GM21381 (cell line): Measurements from ENCODE around the gene PNISR.

Experiments used
- ATAC-seq: cut with Tn5 transposase; IDR thresholded peaks from one replicate; pipeline ENCODE4 v1.9.1; 2021; ENCODE audit warnings: mild to moderate bottlenecking, moderate library complexity; ENCODE audit not compliant: unreplicated experiment

Gene PNISR

DNA sequence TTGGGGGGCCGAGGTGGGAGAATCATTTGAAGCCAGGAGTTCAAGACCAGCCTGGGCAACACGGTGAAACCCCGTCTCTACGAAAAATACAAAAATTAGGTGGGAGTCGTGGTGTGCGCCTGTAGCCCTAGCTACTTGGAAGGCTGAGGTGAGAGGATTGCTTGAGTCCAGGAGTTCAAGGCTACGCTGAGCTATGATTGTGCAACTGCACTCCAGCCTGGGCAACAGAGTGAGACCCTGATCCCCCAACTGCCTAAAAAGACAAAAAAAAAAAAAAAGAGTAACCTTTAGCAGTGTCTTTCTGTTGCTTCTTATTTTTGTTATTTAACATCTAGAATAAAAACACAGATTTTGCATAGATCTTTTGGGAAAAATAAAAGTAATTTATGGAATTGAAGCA lies 18.0 kb downstream of the PNISR start:
- no peak for ATAC-seq

DNA sequence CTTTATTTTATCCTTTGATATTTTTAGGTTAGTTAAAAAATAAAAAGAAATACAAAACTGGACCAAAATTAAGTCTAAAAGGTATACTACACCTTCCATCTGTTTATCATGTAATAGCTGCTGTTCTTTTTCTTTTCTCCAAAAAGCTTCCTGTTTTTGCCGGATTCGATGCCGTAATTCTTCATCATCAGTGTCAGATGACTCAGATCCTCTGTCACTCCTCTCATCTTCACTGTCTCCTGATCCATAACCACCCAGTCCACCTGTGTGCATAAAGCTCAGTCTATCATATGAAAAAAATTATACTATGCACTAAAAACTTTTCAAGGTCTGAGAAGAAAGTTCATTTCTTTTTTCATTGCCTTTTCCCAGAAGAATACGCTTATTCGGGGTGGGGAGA lies 22.7 kb downstream of the PNISR start:
- no peak for ATAC-seq

DNA sequence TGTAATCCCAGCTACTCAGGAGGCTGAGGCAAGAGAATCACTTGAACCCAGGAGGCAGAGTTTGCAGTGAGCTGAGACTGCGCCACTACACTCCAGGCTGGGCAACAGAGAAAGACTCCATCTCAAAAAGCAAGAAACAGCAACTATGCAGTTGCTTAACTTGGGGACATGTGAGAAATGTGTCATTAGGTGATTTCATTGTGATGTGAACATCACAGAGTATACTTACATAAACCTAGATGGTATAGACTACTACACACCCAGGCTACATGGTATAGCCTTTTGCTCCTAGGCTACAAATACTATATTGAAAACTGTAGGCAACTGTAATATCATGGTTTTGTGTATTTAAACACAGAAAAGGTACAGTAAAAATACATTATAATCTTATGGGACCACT lies 27.8 kb downstream of the PNISR start:
- no peak for ATAC-seq

DNA sequence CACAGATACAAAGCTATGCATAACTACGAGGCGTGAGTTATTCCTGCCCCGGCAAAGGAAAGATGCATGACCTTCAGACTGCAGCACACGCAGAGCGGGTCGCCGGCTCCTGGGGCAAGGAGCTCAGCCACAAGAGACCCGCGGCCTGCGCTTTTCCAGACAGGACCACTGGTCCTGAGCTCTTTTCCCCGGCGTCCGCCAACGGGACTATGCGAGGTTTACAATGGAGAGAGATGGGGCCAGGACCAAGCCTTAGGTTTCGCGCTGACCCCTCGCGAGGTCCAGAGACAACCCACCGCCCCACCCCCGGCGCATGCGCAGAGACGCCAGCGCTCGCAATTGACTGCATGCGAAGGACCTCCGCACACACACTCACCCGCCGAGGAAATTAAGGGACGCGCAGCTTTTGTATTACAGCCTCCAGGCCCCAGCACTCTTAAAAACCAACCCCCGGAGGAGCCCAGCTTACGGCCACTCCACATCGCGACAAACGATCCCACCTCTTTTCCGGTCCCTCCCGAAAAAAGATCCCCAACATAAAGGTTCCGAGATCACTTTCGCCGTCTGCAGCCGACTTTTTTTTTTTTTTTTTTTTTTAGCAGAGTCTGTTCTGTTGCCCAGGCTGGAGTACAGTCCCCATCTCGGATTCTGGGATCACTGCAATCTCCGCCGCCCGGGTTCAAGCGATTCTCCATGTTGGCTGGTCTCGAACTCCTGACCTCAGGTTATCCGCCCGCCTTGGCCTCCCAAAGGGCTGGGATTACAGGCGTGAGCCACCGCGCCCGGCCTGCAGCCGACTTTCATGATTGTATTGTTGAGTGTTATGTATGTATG lies 31.2 kb downstream of the PNISR start, which contains the start of gene COQ3:
Gene COQ3, minus strand, starts transcription at position 498 of the 834 bp plus-strand sequence. Its CDS starts 16 bp downstream, at position 482.
- peak; percentile 73 for ATAC-seq

DNA sequence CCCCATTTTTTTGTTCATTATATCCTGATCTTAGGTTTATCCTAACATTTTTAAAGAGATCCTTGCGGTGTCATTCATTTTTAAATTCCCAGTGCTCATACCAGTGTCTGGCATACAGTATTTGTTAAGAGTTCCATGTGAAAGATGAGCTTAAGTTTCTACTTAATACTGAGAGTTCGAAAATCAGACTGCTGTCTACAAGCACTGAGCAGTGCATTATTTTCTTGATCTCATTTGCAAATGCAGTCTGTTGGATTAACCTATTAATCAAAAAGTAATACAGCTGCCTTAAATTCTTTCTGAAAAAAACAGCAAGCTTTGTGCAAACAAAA lies 31.8 kb downstream of the PNISR start:
- peak; percentile 14 for ATAC-seq

DNA sequence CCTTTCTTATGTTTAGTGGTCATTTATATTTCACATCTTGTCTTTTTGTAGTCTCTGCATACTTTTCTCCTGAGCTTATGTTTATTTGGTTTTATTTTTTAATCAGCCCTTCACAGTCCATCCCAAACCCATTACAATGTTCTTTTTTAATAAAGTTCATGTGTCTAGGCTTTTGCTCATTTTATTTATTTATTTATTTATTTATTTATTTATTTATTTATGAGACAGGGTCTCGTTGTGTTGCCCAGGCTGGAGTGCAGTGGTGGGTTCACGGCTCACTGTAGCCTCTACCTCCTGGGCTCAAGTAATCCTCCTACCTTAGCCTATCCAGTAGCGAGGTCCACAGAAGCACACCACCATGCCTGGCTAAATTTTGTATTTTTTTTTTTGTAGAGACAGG lies 34.2 kb downstream of the PNISR start:
- ATAC-seq: no peak

DNA sequence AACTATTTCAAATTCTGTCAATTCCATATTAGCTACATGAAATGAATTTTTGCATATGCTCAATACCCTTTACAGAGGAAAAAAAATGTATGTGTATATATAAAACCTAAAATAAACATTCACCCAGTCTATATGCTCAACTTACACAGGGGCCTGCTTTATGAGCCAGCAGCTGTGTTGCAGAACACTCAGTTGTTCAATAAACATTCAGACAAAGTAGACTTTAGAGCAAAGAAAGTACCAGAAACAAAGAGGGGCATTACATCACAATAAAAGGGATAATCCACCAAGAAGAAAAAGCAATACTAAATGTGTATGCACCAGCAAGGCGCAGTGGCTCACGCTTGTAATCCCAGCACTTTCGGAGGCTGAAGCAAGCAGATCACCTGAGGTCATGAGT lies 40.6 kb downstream of the PNISR start:
- ATAC-seq: no peak

DNA sequence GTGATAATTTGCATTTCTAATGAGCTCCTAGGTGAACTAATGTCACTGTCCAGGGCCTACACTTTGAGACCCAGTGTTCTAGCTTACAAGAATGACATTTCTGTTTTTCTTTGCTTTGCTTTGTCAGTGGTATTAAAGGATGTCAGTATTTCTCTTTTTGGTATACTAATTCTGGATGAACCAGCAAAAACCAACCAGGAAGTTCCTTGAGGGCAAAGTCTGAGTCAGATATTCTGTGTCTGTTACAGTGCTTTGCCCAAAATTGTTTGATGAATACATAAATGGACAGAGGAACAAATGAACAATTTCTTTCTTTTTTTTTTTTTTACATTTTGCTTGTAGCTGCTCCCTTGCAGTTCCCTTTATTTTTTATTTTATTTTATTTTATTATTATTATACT lies 46.5 kb downstream of the PNISR start:
- no peak for ATAC-seq

DNA sequence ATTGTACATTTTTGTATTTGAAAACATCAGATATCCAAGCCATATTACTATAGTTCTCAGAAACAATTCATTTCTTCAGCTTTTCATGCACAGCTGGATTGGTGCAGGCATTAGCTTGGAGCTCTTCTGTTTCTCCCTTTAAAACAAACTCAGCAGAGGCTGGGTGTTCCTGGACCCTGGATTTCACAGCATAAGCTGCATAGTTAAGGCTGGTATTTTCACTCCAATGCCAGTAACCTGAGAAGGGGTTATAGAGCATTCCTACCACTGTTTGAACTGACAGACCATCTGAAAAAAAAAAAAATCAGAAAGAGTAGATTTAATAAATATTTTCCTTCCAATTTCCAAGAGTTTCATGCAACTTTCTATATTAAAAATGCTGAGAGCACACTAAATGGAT lies 55.6 kb downstream of the PNISR start:
- no peak for ATAC-seq

DNA sequence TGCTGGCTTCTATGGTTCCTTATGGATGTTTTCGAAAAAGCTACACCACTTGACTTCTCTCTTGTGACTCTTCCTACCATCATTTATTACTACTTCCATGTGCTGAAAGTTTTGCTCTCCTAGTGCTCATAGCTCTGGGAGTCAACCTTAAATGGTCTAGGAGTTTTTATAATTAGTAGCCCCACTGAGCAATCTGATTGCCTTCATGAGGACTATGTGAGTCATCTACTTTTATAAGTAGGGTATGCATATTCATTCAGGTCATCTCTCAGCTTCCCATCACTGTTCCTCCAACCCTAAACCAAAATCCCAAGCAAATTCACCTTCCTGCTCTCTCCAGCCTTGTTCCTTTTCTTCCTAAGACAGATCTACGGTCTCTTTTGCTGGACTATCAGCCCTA lies 58.3 kb downstream of the PNISR start:
- ATAC-seq: no peak

DNA sequence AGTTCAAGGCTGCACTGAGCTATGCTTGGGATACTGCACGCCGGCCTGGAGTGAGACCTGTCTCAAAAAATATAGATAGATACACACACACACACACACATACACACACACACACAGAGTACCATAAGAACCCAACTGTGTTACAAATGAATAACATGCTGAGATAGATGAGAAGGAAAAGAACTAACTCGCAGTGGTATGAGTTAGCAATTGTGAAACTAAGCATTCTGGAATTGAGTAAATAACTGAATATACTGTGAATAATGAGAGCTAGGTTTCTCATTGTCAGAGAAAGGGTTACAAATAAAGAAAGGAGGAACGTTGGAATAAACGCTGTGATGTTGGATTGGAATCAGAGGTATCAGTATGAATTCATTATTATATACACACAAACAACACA lies 61.1 kb downstream of the PNISR start:
- peak; percentile 88 for ATAC-seq

DNA sequence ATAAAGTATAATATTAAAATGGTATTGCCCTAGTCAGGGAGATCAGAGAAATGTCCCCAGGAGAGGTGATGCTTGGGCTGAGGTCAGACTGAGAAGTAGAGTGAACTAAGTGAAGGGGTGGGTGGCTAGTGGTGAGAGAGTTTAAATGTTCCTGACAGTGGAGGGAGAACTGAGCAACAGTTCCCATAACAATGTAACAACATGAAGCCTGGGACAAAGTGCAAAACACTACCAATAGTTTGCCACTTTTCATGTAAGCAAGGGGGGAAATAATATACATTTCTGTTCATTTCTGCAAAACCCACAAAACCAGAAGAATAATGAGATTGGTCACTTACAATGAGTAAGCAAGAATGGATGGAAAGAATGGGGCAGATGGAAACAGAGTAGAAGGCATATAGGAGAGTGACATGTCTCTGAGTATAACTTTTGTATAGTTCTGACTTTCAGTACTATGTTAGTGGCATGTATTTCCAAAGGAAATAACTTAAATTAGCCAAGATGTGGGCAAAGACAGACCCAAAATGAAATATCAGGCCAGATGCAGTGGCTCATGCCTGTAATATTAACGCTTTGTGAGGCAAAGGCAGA lies 62.3 kb downstream of the PNISR start:
- ATAC-seq: no peak

DNA sequence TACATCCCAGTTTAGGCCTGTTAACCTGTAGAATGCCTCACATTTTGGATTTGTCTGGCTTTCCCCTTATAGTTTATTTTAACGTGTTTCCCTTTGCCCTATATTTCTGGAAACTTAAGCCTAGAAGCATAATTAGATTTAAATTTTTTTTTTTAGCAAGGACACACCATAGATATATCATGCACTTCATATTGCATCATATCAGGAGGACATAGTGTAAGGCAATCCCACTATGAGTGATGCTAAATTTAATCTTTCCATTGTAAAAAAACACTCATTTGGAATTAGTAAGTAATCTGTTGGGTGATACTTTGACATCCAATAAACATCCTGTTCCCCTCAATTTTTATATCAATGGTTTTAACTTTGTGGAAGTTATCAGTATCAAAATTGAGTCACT lies 65.3 kb downstream of the PNISR start:
- no peak for ATAC-seq

DNA sequence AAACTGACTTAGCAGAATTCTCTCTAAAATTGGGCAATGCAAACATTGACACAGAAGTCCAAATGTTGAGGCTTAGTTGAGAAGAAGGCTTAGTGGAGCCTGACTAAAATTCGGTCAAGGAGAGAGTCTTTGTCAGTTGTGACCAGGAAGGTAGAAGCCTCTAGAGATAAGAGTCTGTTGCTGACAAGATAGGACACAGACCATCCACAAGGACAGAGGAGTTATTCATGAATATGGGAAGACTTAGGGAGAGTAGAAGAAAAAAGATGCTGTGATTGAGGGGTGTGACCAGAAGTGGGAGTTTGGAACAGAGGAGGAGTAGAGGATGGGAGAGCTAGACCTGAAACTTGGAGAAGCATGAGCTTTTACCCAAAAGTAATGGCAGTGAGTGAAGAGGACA lies 68.5 kb downstream of the PNISR start:
- no peak for ATAC-seq

DNA sequence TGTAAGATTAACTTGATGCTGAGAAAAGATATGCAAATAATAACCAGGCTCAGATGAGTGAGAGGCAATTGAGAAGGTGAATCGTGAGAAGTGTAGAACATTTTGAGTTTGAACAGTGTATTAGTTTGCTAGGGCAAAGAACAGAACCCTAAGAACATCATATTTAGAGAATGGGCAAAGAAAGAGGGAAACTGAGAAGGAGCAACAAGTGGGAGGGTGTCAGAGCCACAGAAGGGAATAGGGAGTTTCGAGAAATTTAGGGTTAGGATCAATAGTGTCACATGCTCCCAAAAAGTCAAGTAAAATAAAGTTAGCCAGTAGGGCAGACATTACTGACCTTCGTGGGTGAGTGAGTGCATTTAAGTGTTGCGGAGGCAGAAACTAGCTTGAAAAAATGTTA lies 70.1 kb downstream of the PNISR start:
- ATAC-seq: no peak

DNA sequence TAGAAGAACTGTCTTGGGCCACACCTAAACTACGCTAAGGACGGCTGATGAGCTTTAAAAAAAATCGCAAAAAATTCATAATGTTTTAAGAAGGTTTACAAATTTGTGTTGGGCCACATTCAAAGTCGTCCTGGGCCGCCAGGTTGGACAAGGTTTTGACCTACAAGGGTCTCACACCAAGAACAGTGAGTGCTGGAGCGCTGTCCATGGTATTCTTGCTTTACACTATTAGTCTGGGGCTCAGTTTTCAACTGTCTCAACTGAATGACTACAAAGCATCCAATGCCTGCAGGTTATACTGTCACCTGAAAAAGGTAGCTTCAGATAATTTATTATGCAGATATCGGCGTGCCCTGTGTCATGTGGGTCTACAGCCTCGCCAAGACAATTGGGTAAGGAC lies 72.0 kb downstream of the PNISR start:
- no peak for ATAC-seq

DNA sequence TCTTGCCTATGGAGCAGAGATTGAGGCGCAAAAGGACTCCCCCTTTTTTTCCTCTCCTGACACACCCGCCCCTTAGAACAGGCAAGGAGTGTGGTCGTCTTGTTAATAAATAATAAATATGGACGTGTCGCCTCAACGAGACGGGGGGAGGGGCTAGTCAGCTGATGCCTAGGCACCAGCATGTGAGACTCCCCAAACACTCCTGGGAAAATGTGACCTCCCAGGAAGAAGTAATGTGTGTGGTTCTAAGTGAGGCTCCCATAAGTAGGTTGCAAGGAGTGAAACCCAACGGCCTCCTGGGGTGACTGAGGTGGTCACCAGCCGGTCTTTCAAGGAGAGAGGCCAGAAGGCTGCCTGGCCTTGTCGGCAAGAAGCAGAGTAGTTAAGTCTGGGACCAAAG lies 74.5 kb downstream of the PNISR start:
- no peak for ATAC-seq

DNA sequence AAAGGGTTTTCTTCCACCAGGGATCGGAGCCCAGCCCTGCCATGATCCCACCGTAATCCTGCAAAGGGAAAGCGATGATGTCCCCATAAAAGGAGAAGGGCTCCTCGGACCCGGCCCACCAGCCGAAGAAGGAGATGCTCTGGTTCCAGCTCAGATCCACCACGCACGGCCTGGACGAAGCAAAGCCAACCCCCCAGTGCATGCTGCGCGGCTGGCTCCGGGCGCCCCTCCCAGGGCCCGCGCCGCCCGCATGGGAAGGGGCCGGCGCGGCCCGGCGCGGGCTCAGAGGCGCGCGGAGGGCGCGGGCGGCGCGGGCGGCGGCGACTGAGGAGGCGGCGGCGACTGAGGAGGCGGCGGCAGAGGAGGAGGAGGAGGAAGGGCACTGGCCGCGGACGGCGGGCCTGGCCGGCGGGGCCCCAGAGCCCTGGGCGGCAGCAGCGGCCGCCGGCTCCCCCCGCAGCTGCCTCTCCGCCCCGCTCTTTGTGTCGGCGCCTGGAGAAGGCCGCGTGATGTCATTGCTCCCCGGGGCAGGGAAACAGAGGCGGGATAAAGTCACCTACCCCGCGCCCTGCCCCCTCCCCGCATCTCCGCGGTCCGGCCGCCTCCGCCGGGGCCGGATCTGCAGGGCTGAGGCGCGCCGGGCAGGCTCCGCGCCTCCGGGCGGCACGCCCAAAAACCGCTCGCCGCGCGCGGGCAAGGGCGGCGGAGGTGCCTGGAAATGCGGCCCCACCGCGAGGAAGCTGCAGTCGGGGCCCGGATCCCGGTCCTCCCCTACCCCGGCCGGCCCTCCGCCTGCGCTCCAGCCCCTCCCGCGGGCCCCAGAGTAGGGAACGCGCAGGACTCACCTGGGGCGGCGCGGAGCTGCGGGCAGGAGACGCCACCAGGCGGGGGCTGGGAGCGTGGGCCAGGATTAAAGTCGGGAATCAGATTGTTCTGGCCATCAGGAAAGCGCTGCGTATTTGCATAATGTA lies 75.7 kb downstream of the PNISR start, which contains the start of gene FAXC:
Gene FAXC, minus strand, starts transcription at position 504 of the 971 bp plus-strand sequence. Its CDS starts 302 bp downstream, at position 202.
- peak; percentile 53 for ATAC-seq

DNA sequence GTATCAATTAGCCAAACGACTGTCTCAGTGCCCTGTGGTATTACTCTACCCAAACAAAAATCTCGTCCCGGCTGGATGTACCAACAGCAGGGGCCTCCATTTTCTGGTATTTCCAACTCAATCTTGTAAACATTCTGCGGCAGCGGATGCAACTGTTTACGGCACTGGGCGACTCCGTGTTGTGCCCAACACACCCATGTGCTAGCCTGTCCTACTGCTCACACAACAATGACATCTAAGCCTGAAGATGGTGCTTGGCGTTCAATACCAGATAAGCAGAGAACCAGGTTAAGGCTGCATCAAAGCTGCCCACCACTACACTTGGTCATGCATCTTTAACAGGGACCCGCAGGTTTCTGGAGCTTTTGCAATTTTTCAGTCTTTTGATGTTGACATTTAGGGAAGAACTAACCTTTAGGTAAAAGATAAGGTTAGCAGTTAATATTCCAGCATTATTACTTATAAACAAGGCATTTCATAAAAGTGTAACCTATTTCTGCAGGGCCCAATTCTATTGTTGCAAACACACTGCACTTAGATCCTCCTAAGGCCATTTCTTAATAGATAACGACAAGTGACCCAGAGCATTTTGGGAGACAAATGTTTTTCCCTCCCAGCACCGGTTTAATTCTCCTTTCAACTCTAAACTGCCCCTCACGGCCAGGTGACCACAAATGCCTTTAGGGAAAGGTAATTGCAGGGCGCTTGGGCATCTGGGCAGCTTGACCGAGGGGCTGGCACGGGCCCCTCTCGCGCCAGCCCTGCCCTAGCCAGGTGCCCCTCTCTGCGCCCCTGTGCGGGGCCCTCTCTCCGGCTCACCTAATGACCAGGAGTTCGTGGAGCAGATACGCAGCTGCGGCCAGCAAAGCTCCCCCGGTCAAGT lies 76.6 kb downstream of the PNISR start:
- ATAC-seq: no peak
